ENCODE measurements around the gene CAMK2G.

DNA sequence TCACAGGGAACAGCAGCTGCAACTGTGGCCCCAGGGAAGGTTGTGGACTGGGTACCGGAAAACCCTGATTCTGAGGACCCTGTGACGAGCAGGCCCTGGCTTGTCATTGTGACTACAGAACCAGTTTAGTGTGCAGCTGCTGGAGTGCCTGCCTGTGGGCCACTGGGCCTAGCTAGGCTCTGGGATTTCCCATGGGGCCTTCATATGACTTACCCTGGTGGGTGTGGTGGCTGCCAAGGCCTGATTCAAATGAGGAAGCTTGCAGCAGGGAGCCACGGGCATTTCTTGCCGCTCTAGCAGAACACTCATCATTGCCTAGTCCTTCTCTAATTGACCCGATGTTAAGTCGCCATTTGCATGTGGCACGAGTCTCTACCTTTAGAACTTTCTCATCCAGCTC, 14.7 kb upstream of the CAMK2G start:
- TF ChIP-seq, protein P1, sequence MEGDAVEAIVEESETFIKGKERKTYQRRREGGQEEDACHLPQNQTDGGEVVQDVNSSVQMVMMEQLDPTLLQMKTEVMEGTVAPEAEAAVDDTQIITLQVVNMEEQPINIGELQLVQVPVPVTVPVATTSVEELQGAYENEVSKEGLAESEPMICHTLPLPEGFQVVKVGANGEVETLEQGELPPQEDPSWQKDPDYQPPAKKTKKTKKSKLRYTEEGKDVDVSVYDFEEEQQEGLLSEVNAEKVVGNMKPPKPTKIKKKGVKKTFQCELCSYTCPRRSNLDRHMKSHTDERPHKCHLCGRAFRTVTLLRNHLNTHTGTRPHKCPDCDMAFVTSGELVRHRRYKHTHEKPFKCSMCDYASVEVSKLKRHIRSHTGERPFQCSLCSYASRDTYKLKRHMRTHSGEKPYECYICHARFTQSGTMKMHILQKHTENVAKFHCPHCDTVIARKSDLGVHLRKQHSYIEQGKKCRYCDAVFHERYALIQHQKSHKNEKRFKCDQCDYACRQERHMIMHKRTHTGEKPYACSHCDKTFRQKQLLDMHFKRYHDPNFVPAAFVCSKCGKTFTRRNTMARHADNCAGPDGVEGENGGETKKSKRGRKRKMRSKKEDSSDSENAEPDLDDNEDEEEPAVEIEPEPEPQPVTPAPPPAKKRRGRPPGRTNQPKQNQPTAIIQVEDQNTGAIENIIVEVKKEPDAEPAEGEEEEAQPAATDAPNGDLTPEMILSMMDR (IDR thresholded peaks at IDR 0.05) = no peak
- TF ChIP-seq POLR2A (IDR thresholded peaks at IDR 0.05) = no peak

Data from vagina (tissue), 2 donors.